ENCODE measurements around the gene MYOT.

MYOT gene

GRCh38 chr5:137902408-137903133 is 34.9 kb downstream of the MYOT start:
- DNase-seq = no peak

- no peak for DNase-seq
Measured at GRCh38 chr5:137914758-137915157, 47.1 kb downstream of the MYOT start.

- DNase-seq = no peak
Measured at GRCh38 chr5:137916923-137917322, 49.3 kb downstream of the MYOT start.

GRCh38 chr5:137921931-137922330 is 54.3 kb downstream of the MYOT start:
- no peak for DNase-seq

GRCh38 chr5:137923856-137924255 is 56.2 kb downstream of the MYOT start:
- no peak for DNase-seq

- no peak for DNase-seq
Measured at GRCh38 chr5:137932800-137933199, 65.1 kb downstream of the MYOT start.

GRCh38 chr5:137933491-137933911 is 65.8 kb downstream of the MYOT start:
- no peak for DNase-seq

- DNase-seq = no peak
Measured at GRCh38 chr5:137935190-137935589, 67.5 kb downstream of the MYOT start.

- DNase-seq = no peak
Measured at GRCh38 chr5:137935694-137936093, 68.0 kb downstream of the MYOT start.
